IMR-90 (cell line): ENCODE results near the gene UBXN1. TPM values are rescaled to one million over a fixed set of nuclear protein-coding genes. Genes with fewer than 3 reads are reported as not detected.
A peak's percentile ranks its signal among the peaks of the same experiment; 100 is the strongest.

ENCODE experiments used
- ATAC-seq: fragments of 200-7000 bp; cut with Tn5 transposase; 2 replicates; pipeline ENCODE4 v1.9.1; 2020; ENCODE audit warnings: low read depth, mild to moderate bottlenecking, moderate library complexity
- BruUV-seq: library from RNA; stranded (reverse); fragments of 400-500 nt; replicated peaks from 2 replicates; lab custom pipeline; 2021; lab: Mats Ljungman, UMichigan
- CTCF ChIA-PET: fragments of 300-600 bp; formaldehyde crosslinking; extraction: SDS; loops from one replicate; lab custom pipeline; 2021; ENCODE audit warnings: antibody characterized with exemption; lab: Yijun Ruan, JAX
- POLR2A ChIA-PET: fragments of 300-600 bp; sonication (Branson Sonifier 250); formaldehyde crosslinking; loops from one replicate; lab custom pipeline; 2022; ENCODE audit warnings: antibody characterized with exemption; ENCODE audit not compliant: unreplicated experiment; lab: Charles Lee
- DNase-seq: peaks from one replicate; pipeline ENCODE4 v3.0.0; 2013
- H2AFZ ChIP-seq: replicated peaks from 2 replicates; pipeline ENCODE3; 2013; ENCODE audit warnings: low read length, mild to moderate bottlenecking; ENCODE audit not compliant: poor library complexity
- H2AK5ac ChIP-seq: 2 replicates; pipeline ENCODE4 v1.6.1; 2013; ENCODE audit warnings: low read depth, low read length, inconsistent platforms
- H2AK9ac ChIP-seq: replicated peaks from 2 replicates; pipeline ENCODE3; 2013; ENCODE audit warnings: mild to moderate bottlenecking, low read depth, low read length, moderate library complexity; ENCODE audit not compliant: poor library complexity
- H2BK120ac ChIP-seq: 2 replicates; pipeline ENCODE4 v1.6.1; 2013; ENCODE audit warnings: low read depth, low read length, inconsistent platforms
- H2BK15ac ChIP-seq: 3 replicates; pipeline ENCODE4 v1.6.1; 2013; ENCODE audit warnings: low read depth, low read length, inconsistent platforms
- H2BK20ac ChIP-seq: 2 replicates; pipeline ENCODE4 v1.6.1; 2013; ENCODE audit warnings: low read depth, mild to moderate bottlenecking, inconsistent platforms, low read length, moderate library complexity
- H2BK5ac ChIP-seq: 2 replicates; pipeline ENCODE4 v1.6.1; 2013; ENCODE audit warnings: mild to moderate bottlenecking, low read depth, low read length, inconsistent platforms; ENCODE audit not compliant: poor library complexity, severe bottlenecking
- H3K14ac ChIP-seq: replicated peaks from 2 replicates; pipeline ENCODE4 v1.6.1; 2013; ENCODE audit warnings: low read depth, low read length, inconsistent platforms
- H3K18ac ChIP-seq: 2 replicates; pipeline ENCODE4 v1.6.1; 2013; ENCODE audit warnings: low read depth, low read length, control low read depth
- H3K23ac ChIP-seq: 2 replicates; pipeline ENCODE4 v1.6.1; 2013; ENCODE audit warnings: low read depth, low read length, inconsistent platforms
- H3K27ac ChIP-seq: 2 replicates; pipeline ENCODE4 v1.5.1; 2013; ENCODE audit warnings: mild to moderate bottlenecking, control low read depth, low read length; ENCODE audit not compliant: insufficient read depth
- H3K27me3 ChIP-seq: 2 replicates; pipeline ENCODE4 v1.6.1; 2013; ENCODE audit warnings: low read length; ENCODE audit not compliant: control insufficient read depth, insufficient read depth
- H3K36me3 ChIP-seq: 2 replicates; pipeline ENCODE4 v1.6.1; 2013; ENCODE audit warnings: low read length, mixed read lengths; ENCODE audit not compliant: control insufficient read depth, insufficient read depth
- H3K4ac ChIP-seq: 2 replicates; pipeline ENCODE4 v1.6.1; 2013; ENCODE audit warnings: low read depth, low read length, inconsistent platforms
- H3K4me1 ChIP-seq: 2 replicates; pipeline ENCODE4 v1.6.1; 2013; ENCODE audit warnings: low read length, mixed read lengths; ENCODE audit not compliant: control insufficient read depth, insufficient read depth
- H3K4me2 ChIP-seq: 2 replicates; pipeline ENCODE4 v1.6.1; 2013; ENCODE audit warnings: low read depth, mild to moderate bottlenecking, control low read depth, low read length, moderate library complexity
- H3K4me3 ChIP-seq: 2 replicates; pipeline ENCODE4 v1.5.1; 2013; ENCODE audit warnings: low read depth, mild to moderate bottlenecking, control low read depth, low read length, moderate library complexity; ENCODE audit not compliant: insufficient read depth
- H3K56ac ChIP-seq: 2 replicates; pipeline ENCODE4 v1.6.1; 2013; ENCODE audit warnings: low read length, inconsistent platforms; ENCODE audit not compliant: insufficient read depth; ENCODE audit errors: extremely low read depth
- H3K79me1 ChIP-seq, 2 experiments: 2 replicates each; pipeline ENCODE4 v1.6.1; 2013; ENCODE audit warnings: low read length in 2 of 2, inconsistent platforms in 1 of 2, low read depth in 1 of 2
- H3K9ac ChIP-seq: 2 replicates; pipeline ENCODE4 v1.6.1; 2013; ENCODE audit warnings: low read depth, low read length, control low read depth
- H3K9me1 ChIP-seq: 2 replicates; pipeline ENCODE4 v1.6.1; 2013; ENCODE audit warnings: low read length, inconsistent platforms; ENCODE audit not compliant: insufficient read depth
- H3K9me3 ChIP-seq: 2 replicates; pipeline ENCODE4 v1.6.1; 2013; ENCODE audit warnings: low read length; ENCODE audit not compliant: control insufficient read depth, insufficient read depth
- H4K20me1 ChIP-seq: 2 replicates; pipeline ENCODE4 v1.6.1; 2013; ENCODE audit warnings: low read length, inconsistent platforms; ENCODE audit not compliant: insufficient read depth
- H4K5ac ChIP-seq: 2 replicates; pipeline ENCODE4 v1.6.1; 2013; ENCODE audit warnings: mild to moderate bottlenecking, low read depth, low read length, control low read depth
- H4K8ac ChIP-seq, 2 experiments: 2 replicates each; pipeline ENCODE4 v1.6.1; 2013; ENCODE audit warnings: low read depth in 2 of 2, low read length in 2 of 2, control low read depth in 1 of 2, inconsistent platforms in 1 of 2
- H4K91ac ChIP-seq: 2 replicates; pipeline ENCODE4 v1.6.1; 2013; ENCODE audit warnings: low read depth, low read length, inconsistent platforms; ENCODE audit not compliant: insufficient read depth
- BHLHE40 ChIP-seq: fragments of 150-350 bp; IDR thresholded peaks from 2 replicates; pipeline ENCODE4 v1.6.1; 2016; ENCODE audit warnings: mild to moderate bottlenecking, low read depth, low read length
- CEBPB ChIP-seq: IDR thresholded peaks from 2 replicates; pipeline ENCODE4 v1.6.1; 2012; ENCODE audit warnings: low read depth, low read length, improper control_type of control experiment
- CHD1 ChIP-seq: IDR thresholded peaks from 2 replicates; pipeline ENCODE4 v1.6.1; 2012; ENCODE audit warnings: low read depth, low read length, improper control_type of control experiment
- FOS ChIP-seq: fragments of 150-350 bp; IDR thresholded peaks from 2 replicates; pipeline ENCODE4 v1.6.1; 2016; ENCODE audit warnings: low read depth, low read length
- MAFK ChIP-seq: IDR thresholded peaks from 2 replicates; pipeline ENCODE4 v1.6.1; 2012; ENCODE audit warnings: low read depth, low read length, improper control_type of control experiment
- MAZ ChIP-seq: IDR thresholded peaks from 2 replicates; pipeline ENCODE4 v1.6.1; 2012; ENCODE audit warnings: low read depth, mild to moderate bottlenecking, low read length, improper control_type of control experiment, moderate library complexity, borderline replicate concordance
- MXI1 ChIP-seq: IDR thresholded peaks from 2 replicates; pipeline ENCODE4 v1.6.1; 2012; ENCODE audit warnings: low read depth, mild to moderate bottlenecking, low read length, moderate library complexity, borderline replicate concordance
- NFE2L2 ChIP-seq: fragments of 150-350 bp; IDR thresholded peaks from 2 replicates; pipeline ENCODE4 v1.6.1; 2016; ENCODE audit warnings: low read depth, mild to moderate bottlenecking, low read length
- POLR2A ChIP-seq: IDR thresholded peaks from 2 replicates; pipeline ENCODE4 v1.6.1; 2012; ENCODE audit warnings: mild to moderate bottlenecking, low read depth, low read length
- RCOR1 ChIP-seq: IDR thresholded peaks from 2 replicates; pipeline ENCODE4 v1.6.1; 2012; ENCODE audit warnings: mild to moderate bottlenecking, low read length, improper control_type of control experiment; ENCODE audit not compliant: insufficient replicate concordance
- RFX5 ChIP-seq: IDR thresholded peaks from 2 replicates; pipeline ENCODE4 v1.8.0; 2012; ENCODE audit warnings: low read depth, mild to moderate bottlenecking, low read length, moderate library complexity
- SMC3 ChIP-seq: fragments of 150-350 bp; IDR thresholded peaks from 2 replicates; pipeline ENCODE4 v1.6.1; 2016; ENCODE audit warnings: low read depth, mild to moderate bottlenecking, antibody characterized with exemption, low read length, moderate library complexity
- WGBS, 2 experiments: methylation state at CpG; one replicate each; pipeline versions ENCODE4 v1.1.5 to v1.1.7; 2013; ENCODE audit warnings: missing lambda C conversion rate in 2 of 2; ENCODE audit not compliant: insufficient read length in 1 of 2; ENCODE audit errors: extremely low coverage in 2 of 2; 5-methylcytosine and 5-hydroxymethylcytosine counted together
- dilution Hi-C: fragments of 300-500 bp; cut with HindIII; formaldehyde crosslinking; loops from one replicate; pipeline ENCODE4 v1.14.3; 2018; ENCODE audit warnings: low sequenced_read_pairs; ENCODE audit not compliant: unreplicated experiment
- in situ Hi-C: fragments of 300-500 bp; cut with MboI; formaldehyde crosslinking; loops from 3 replicates; pipeline ENCODE4 v1.14.3; 2019; ENCODE audit warnings: low sequenced_read_pairs, inconsistent platforms, mixed read lengths
- intact Hi-C: fragments of 100-400 bp; cut with micrococcal nuclease; formaldehyde crosslinking; loops from 2 replicates; pipeline ENCODE4 v1.10.0; 2022
- polyA plus RNA-seq, 3 experiments: library from polyadenylated mRNA; depleted of rRNA; stranded (reverse); fragments of >200 nt; gene quantifications; 2 replicates each; pipeline ENCODE4 v1.2.3, GENCODE V29; 2012; ENCODE audit warnings: low replicate concordance in 1 of 3
- total RNA-seq: library from RNA; depleted of rRNA; stranded (reverse); fragments of >200 nt; gene quantifications from 2 replicates; pipeline ENCODE4 v1.2.3, GENCODE V29; 2012
- TF ChIP-seq, protein P1 (sequence below): fragments of 150-350 bp; IDR thresholded peaks from 2 replicates; pipeline ENCODE4 v1.6.1; 2016; ENCODE audit warnings: low read depth, mild to moderate bottlenecking, low read length, moderate library complexity, borderline replicate concordance
- TF ChIP-seq, protein P2 (sequence below): conservative IDR thresholded peaks from 2 replicates; pipeline ENCODE4 v1.5.1; 2012; ENCODE audit warnings: mild to moderate bottlenecking, low read depth, low read length, improper control_type of control experiment

UBXN1 gene
- total and polyA plus RNA-seq, 2 of the 4 experiments (the other 2 are of a cell fraction): 50.0 to 81.6 TPM

DNA sequence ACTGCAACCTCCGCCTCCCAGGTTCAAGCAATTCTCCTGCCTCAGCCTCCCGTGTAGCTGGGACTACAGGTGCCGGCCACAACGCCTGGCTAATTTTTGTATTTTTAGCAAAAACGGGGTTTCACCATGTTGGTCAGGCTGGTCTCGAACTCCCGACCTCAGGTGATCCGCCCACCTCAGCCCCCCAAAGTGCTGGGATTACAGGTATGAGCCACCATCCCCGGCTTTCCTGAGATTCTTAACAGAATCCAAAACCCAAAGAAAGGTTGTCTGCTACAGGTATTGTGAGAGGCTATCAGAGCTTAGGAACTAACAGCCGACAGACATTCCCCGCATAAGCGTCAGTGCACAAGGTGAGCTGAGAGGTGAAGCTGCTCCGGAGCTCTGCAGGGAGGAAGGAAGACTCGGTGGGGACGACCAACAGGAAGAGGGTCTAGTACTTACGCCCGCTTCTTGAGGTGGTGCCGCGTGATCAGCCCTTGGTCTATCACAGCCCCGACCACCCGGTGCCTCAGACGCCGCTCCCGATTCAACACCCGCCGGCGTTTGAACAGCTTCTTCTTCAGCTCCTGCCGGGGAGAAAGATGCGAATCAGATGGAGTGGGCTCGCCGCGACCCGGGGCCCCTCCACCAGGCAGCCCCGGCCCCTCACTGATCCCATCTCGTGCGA, 14.3 kb downstream of the UBXN1 start:
- Histone ChIP-seq H4K8ac (peak overlapping the region; percentile 69), H2AFZ (peak overlapping the region; percentile 97), H3K9me3 (no peaks in the 10 kb centered on the region), H3K56ac (peak overlapping the region; percentile 54), H3K9me1 (peaks cover 9% of the 10 kb centered on the region), H3K27me3 (no peaks in the 10 kb centered on the region), H3K36me3 (peaks cover 15% of the 10 kb centered on the region), H2AK5ac (peak overlapping the region; percentile 80), H3K79me1 (peaks cover 33 to 50% of the 10 kb centered on the region in 2 experiments), H3K4me1 (peaks cover 8% of the 10 kb centered on the region), H3K4me3 (peak overlapping the region; percentile 73), H4K20me1 (peaks cover 18% of the 10 kb centered on the region), H2BK120ac (no peak overlapping the region; the same call in 1 of the 2 replicates), H3K4me2 (peak overlapping the region; percentile 84), H3K18ac (no peak overlapping the region), H2BK5ac (peak overlapping the region; percentile 64), H3K23ac (peak overlapping the region; percentile 83), H2BK20ac (no peak overlapping the region), H2AK9ac (peak overlapping the region; percentile 99), H2BK15ac (no peak overlapping the region; the same call in 2 of the 3 replicates), H3K4ac (peak overlapping the region; percentile 78; the same call in 1 of the 2 replicates), H4K91ac (peak overlapping the region; percentile 66), H3K9ac (peak overlapping the region; percentile 79), H4K5ac (peak overlapping the region; percentile 11), H3K14ac (peak overlapping the region; percentile 94), H3K27ac (peak overlapping the region; percentile 74)
- ChIA-PET CTCF (interaction anchor here (1.0 to 1.4 kb wide), 3 partner anchors 12 to 104 kb away, joined by 3 to 4 read pairs (median 3); partner anchors contain the start of gene INTS5), POLR2A (interaction anchor here (0.5 to 1.6 kb wide), 11 partner anchors 10 to 309 kb away, joined by 3 to 24 read pairs (median 4); partner anchors contain the start of genes EEF1G, INTS5, MTA2 and TUT1)
- peak; percentile 50 for DNase-seq
- no TSS peak for BruUV-seq
- ATAC-seq: peak; percentile 27
- in situ Hi-C loops (no loop called here), intact Hi-C loops (no loop called here), dilution Hi-C loops (no loop called here)
- TF ChIP-seq MXI1 (no peak), POLR2A (no peak), RFX5 (no peak), NFE2L2 (no peak), SMC3 (no peak), RCOR1 (no peak), CHD1 (no peak), MAFK (no peak), BHLHE40 (no peak), MAZ (no peak), CEBPB (no peak), FOS (no peak)
- TF ChIP-seq, protein P1, sequence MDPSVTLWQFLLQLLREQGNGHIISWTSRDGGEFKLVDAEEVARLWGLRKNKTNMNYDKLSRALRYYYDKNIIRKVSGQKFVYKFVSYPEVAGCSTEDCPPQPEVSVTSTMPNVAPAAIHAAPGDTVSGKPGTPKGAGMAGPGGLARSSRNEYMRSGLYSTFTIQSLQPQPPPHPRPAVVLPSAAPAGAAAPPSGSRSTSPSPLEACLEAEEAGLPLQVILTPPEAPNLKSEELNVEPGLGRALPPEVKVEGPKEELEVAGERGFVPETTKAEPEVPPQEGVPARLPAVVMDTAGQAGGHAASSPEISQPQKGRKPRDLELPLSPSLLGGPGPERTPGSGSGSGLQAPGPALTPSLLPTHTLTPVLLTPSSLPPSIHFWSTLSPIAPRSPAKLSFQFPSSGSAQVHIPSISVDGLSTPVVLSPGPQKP: no peak
- TF ChIP-seq, protein P2, sequence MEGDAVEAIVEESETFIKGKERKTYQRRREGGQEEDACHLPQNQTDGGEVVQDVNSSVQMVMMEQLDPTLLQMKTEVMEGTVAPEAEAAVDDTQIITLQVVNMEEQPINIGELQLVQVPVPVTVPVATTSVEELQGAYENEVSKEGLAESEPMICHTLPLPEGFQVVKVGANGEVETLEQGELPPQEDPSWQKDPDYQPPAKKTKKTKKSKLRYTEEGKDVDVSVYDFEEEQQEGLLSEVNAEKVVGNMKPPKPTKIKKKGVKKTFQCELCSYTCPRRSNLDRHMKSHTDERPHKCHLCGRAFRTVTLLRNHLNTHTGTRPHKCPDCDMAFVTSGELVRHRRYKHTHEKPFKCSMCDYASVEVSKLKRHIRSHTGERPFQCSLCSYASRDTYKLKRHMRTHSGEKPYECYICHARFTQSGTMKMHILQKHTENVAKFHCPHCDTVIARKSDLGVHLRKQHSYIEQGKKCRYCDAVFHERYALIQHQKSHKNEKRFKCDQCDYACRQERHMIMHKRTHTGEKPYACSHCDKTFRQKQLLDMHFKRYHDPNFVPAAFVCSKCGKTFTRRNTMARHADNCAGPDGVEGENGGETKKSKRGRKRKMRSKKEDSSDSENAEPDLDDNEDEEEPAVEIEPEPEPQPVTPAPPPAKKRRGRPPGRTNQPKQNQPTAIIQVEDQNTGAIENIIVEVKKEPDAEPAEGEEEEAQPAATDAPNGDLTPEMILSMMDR: no peak
- 0% methylated on average over 19 of the region's 36 CpGs; no CpG with 5 or more reads in 1 of the 2 experiments for WGBS, 2 experiments
